Ovary (tissue), 9 donors: Measurements from ENCODE around the gene SALL4. TPM values are rescaled to one million over a fixed set of nuclear protein-coding genes. Genes with fewer than 3 reads are reported as not detected.
"Not testable (repeated sequence)": the region's sequence is repeated elsewhere in the genome, so short reads cannot be mapped to it uniquely, and the experiment has no call there.

Source experiments
- DNase-seq, 5 donors: peaks; one replicate each; pipeline ENCODE4 v3.0.0-alpha.2; 2019 to 2020
- H3K27ac ChIP-seq, 2 donors: fragments of 200-600 bp; one replicate each; pipeline versions ENCODE4 v1.5.1 to v1.8.0; 2019 to 2022
- H3K27me3 ChIP-seq: fragments of 200-600 bp; one replicate; pipeline ENCODE4 v1.8.0; 2022
- H3K36me3 ChIP-seq: fragments of 200-600 bp; sonication (generic); one replicate; pipeline ENCODE4 v1.5.1; 2019
- H3K4me1 ChIP-seq: one replicate; pipeline ENCODE4 v1.8.1; 2013; ENCODE audit warnings: mild to moderate bottlenecking, moderate library complexity; ENCODE audit not compliant: insufficient read depth
- H3K4me3 ChIP-seq: fragments of 200-600 bp; sonication (generic); one replicate; pipeline ENCODE4 v1.5.1; 2017
- H3K9me3 ChIP-seq, 2 donors: fragments of 200-600 bp in 1 of 2; sonication (generic) in 1 of 2; one replicate each; pipeline versions ENCODE4 v1.5.1 to v1.8.1; 2013 to 2019; ENCODE audit warnings: mild to moderate bottlenecking in 1 of 2, moderate library complexity in 1 of 2
- CTCF ChIP-seq, 3 donors: fragments of 450-650 bp in 2 of 3; fragments of 200-600 bp in 1 of 3; IDR thresholded peaks; one replicate each; pipeline versions ENCODE4 v1.5.1 to v1.8.0; 2016 to 2022; ENCODE audit warnings: antibody characterized with exemption in 3 of 3, mild to moderate bottlenecking in 1 of 3
- EP300 ChIP-seq: sonication (generic); formaldehyde crosslinking; IDR thresholded peaks from one replicate; pipeline ENCODE4 v1.6.1; 2017; ENCODE audit warnings: antibody characterized with exemption
- POLR2A ChIP-seq: fragments of 450-650 bp; IDR thresholded peaks from one replicate; pipeline ENCODE4 v1.6.1; 2017; ENCODE audit warnings: antibody characterized with exemption, mild to moderate bottlenecking, moderate library complexity
- WGBS, 3 donors: extraction: QIAGEN DNeasy Blood & Tissue Kit in 1 of 3; methylation state at CpG; one replicate each; pipeline versions ENCODE4 v1.1.5 to v1.1.7; 2013 to 2017; 5-methylcytosine and 5-hydroxymethylcytosine counted together
- intact Hi-C, 4 donors: fragments of 100-400 bp; cut with DNase I; formaldehyde crosslinking; loops; one replicate each; pipeline versions ENCODE4 v1.11.0 to v1.15.1; 2022 to 2023
- polyA plus RNA-seq, 2 donors: library from polyadenylated mRNA; stranded (reverse); fragments of 200-250 nt in 1 of 2; fragments of 350-450 nt in 1 of 2; fragmentation: Illumina TruSeq in 1 of 2; extraction: RNeasy Lipid Tissue Mini Kit (QIAGEN cat#74804) in 1 of 2; gene quantifications; one replicate each; pipeline ENCODE4 v1.2.3, GENCODE V29; 2013 to 2014
- total RNA-seq, 7 donors: library from RNA; depleted of rRNA in 2 of 7; stranded (reverse); fragments of >200 nt in 2 of 7; fragmentation: NEBNext Ultra II Directional in 3 of 7; extraction: Animal tissue kit (Norgen Biotek cat#: 25700) in 3 of 7; gene quantifications; one replicate each; pipeline versions ENCODE4 v1.1.0 to v1.2.4, GENCODE V29; 2016 to 2023
- donor health status: DM: no; HTN: no; CAD: no; lungs with moderate emphysema.
- donor health status: DM: no; HTN: no; CAD: no.
- donor health status: Bipolar disorder and iron deficiency.
- donor health status: DM: yes; HTN: yes; CAD: no.
- donor health status: DM: no; HTN: no; CAD: no.
- donor health status: DM: yes; HTN: yes; CAD: no.

SALL4 gene
- total and polyA plus RNA-seq, 9 donors: 0.03 to 0.57 (median 0.27) TPM; not detected in 3

GRCh38 chr20:51767867-51768758 lies 34.2 kb downstream of the SALL4 start, which contains the start of gene ATP9A:
Gene ATP9A, minus strand, starts transcription at chr20:51768390. Its CDS starts 21 bp downstream, at chr20:51768369.
- TF ChIP-seq CTCF (IDR thresholded peaks at IDR 0.05): no peak
- no peak for TF ChIP-seq EP300
- TF ChIP-seq POLR2A: no peak
- 0 to 4% (median 1%) methylated on average over 23 to 126 of the region's 131 CpGs for WGBS, 3 donors
- intact Hi-C loops: no loop called here
- H3K27me3 ChIP-seq: no peaks in the 10 kb centered on the region
- no peaks in the 10 kb centered on the region for H3K9me3 ChIP-seq
- H3K36me3 ChIP-seq: no peaks in the 10 kb centered on the region
- H3K4me3 ChIP-seq: peak within 1 kb of the TSS; percentile 77
- peak; percentile 29 to 64 (median 51) for DNase-seq
- H3K4me1 ChIP-seq: peaks cover 5% of the 10 kb centered on the region
- H3K27ac ChIP-seq: peak within 1 kb of the TSS; percentile 39 to 54

- TF ChIP-seq CTCF (IDR thresholded peaks at IDR 0.05): peak in 2 of 3 donors; percentile 20 to 21
- no peak for TF ChIP-seq POLR2A
- H3K27ac ChIP-seq: peak overlapping the region; percentile 39 to 54
- no peaks in the 10 kb centered on the region for H3K27me3 ChIP-seq
- H3K4me3 ChIP-seq: peak overlapping the region; percentile 77
- intact Hi-C loops: no loop called here
- peaks cover 5% of the 10 kb centered on the region for H3K4me1 ChIP-seq
- DNase-seq: peak; percentile 70 to 81 (median 73)
- no peaks in the 10 kb centered on the region for H3K36me3 ChIP-seq
- H3K9me3 ChIP-seq: no peaks in the 10 kb centered on the region
- WGBS, 3 donors: 0 to 3% (median 2%) methylated on average over 58 to 61 of the region's 61 CpGs
Measured at GRCh38 chr20:51766994-51767866, 35.1 kb downstream of the SALL4 start.

GRCh38 chr20:51765381-51765780 lies 36.9 kb downstream of the SALL4 start:
- H3K4me3 ChIP-seq, H3K9me3 ChIP-seq, H3K27ac ChIP-seq, DNase-seq, H3K27me3 ChIP-seq, H3K36me3 ChIP-seq, intact Hi-C loops, H3K4me1 ChIP-seq: not testable (repeated sequence)
- 83 to 86% (median 83%) methylated on average over 10 of the region's 10 CpGs for WGBS, 3 donors

GRCh38 chr20:51763965-51764602 lies 38.2 kb downstream of the SALL4 start:
- H3K27me3 ChIP-seq: no peaks in the 10 kb centered on the region
- intact Hi-C loops: no loop called here
- H3K4me1 ChIP-seq: peaks cover 5% of the 10 kb centered on the region
- H3K9me3 ChIP-seq: no peaks in the 10 kb centered on the region
- no peak for DNase-seq
- no peak for TF ChIP-seq EP300
- H3K4me3 ChIP-seq: no peak overlapping the region
- no peak overlapping the region for H3K27ac ChIP-seq
- 86 to 90% (median 87%) methylated on average over 6 of the region's 6 CpGs for WGBS, 3 donors
- no peaks in the 10 kb centered on the region for H3K36me3 ChIP-seq

- no peaks in the 10 kb centered on the region for H3K4me1 ChIP-seq
- no peaks in the 10 kb centered on the region for H3K9me3 ChIP-seq
- H3K4me3 ChIP-seq: no peak overlapping the region
- 73 to 83% (median 77%) methylated on average over 14 of the region's 14 CpGs for WGBS, 3 donors
- H3K27me3 ChIP-seq: no peaks in the 10 kb centered on the region
- no peaks in the 10 kb centered on the region for H3K36me3 ChIP-seq
- intact Hi-C loops: no loop called here
- no peak for DNase-seq
- H3K27ac ChIP-seq: no peak overlapping the region
- TF ChIP-seq CTCF (IDR thresholded peaks at IDR 0.05) (no peak), EP300 (no peak), POLR2A (no peak)
Measured at GRCh38 chr20:51760905-51761546, 41.3 kb downstream of the SALL4 start.
